HG02981 (cell line): Measurements from ENCODE around the gene ROBO2.

Experiments
- ATAC-seq: cut with Tn5 transposase; IDR thresholded peaks from one replicate; pipeline ENCODE4 v1.9.1; 2021; ENCODE audit warnings: mild to moderate bottlenecking, moderate library complexity; ENCODE audit not compliant: unreplicated experiment

ROBO2 gene

DNA sequence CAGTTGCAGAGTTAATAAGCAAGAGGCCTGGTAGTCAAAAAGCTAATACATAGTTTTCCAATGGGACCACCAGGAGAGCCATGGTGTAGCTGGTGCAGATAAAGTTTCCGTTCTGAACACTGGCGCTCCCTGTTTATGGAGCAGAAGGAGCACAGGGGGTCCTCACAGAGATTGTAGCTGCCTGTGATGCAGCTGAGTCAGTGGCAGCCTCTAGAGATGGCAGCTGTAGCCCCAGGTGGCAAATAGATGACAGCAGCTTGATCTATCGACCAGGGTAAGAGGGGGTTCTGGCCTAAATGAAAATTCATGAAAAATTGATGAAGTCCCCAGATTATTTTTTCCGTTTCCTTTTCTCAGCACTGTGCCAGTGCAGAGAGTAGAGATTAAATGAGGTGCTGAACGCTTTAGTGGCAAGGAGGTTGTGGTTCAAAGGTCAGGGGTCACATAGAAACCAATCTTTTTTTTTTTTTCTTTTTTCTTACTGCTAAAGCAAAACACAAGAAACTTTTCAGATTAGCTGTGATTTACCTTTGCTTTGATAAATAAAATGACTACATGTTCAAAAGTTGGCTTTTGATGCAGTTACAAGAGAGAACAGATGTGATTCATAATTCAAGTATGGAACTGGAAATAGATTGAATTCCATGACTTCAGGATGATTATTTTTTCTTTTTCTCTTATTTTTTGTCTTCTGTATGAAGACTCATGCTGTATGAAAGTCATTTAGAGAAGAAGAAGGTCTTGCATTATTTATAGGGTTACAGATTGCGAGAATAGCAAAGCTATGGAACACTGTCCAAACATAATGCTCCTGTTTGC, 63.3 kb downstream of the ROBO2 start:
- no peak for ATAC-seq

DNA sequence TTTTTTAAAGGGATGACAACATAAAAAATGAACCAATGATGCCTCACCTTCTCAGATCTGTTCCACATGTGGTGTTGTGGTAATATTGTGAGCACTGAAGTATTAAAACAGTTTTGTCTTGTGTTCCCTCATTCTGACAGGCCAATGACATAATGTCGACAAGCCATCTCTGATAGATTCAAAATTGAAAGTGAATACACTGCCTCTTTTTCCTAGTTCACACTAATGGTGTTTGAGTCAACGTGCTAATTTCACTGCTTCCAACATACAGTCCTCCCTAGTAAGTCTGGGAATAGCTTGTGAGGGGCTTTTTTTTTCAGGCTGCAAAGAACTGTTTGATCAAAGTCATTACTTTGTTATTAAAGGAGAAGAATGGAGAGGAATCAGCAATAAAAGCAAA, 82.8 kb downstream of the ROBO2 start:
- ATAC-seq: no peak

DNA sequence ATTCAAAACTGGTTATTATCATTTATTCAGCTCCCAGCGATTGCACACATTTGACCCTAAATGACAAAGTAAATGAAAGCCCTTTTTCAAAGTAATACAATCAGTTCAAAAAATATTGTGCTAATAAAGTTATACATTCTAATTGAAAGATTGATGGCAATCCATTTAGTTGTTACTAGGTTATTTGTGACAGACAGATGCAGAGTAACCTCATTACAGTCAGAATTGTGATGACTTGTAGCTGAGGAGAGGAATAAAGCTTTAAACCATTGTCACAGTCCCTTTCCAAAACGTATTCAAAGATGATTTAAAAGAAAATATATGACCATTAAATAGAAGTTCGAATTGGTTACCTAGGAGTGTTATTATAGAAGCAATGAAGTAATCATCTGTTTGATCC, 86.1 kb downstream of the ROBO2 start:
- ATAC-seq: no peak

DNA sequence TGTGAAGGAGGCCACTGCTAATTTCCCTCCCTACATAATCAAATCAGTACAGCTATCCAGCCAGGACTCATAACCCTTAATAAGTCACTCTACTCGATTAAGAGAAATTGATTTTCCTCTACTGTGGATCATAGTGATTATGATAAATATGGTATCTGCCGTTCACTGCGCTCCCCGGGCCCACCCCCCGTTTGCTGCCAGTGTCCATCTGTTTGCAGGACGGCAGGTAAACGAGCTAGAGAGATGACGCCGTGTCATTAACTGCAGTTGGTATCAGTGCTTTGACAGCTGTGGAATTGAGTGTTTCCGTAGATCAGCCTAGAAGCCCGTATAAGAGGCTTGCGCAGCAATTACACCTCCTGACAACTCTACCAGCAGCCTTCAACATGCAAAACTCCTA, 94.9 kb downstream of the ROBO2 start:
- no peak for ATAC-seq

DNA sequence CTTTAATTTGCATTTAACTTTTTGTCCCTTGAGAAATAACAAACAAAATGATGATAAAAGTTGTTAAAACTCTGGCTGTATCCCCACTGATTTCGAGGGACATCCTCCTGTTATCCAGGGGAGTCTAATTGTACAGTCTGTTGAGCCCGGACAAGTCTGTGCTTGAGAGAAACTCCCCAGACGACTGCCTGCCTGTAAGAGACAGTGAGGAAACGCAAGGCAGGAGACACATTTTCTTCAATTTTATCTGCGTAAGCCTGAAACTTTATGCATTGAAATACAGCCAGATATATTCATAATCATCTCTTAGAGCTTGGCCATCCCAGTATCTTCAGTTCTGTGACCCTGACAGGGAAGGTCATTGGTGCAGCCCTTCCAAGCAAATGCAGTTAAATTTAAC, 97.7 kb downstream of the ROBO2 start:
- ATAC-seq: no peak

DNA sequence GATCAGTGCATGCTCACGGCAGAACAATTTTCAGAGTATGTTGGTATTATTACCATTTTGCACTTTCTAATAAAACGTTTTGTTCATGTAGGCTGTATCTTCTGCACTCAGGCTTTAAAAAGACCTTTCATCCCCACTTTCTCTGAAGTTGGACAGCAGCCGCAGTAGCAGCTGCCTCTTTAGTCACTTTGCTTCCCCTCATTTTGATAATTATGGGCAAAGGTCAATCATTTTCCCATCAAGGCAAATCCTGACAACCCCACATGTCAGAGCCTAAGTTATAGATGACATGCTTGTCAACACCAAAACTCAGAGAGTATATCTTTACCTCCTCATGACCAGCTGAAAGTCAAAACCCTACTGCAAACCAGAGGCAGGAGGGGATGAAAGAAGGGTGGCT, 99.7 kb downstream of the ROBO2 start:
- ATAC-seq: no peak

DNA sequence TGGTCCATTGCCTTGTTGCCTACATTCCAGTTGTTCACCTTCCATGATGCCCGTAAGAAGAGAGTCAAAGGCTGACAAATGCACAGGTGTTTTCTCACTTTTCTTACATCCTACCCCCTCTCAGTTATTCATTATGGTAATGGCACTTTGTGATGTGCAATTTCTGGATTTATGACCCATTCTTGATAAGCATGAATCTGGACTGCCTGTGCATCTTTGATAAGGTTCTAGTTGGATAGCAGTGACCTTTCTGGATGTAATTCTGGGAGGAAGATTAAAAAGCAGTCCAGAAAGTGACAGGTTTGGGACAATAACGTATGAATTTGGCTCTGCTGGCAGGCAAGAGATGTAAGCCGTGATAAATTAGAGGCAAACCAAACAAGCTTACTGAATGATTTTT, 101.5 kb downstream of the ROBO2 start:
- ATAC-seq: no peak

DNA sequence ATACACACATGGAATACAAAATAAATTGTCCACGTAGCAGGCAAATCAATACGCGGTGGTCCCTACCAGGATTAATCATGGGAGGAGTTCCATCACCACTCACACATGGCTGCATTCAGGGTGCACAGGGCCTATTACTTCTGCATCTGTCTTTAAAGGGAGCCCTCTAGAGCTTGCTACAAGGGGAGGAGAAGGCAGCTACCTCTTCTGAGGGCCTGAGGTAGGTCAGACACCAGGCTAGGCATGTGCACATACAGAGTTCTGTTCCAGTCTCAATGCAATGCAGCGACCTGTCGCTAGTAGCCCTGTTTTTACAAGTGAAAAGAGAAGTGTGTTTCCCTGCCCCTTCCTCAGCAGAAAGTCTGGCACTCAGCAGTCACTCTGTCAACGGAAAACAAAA, 102.7 kb downstream of the ROBO2 start:
- ATAC-seq: no peak

DNA sequence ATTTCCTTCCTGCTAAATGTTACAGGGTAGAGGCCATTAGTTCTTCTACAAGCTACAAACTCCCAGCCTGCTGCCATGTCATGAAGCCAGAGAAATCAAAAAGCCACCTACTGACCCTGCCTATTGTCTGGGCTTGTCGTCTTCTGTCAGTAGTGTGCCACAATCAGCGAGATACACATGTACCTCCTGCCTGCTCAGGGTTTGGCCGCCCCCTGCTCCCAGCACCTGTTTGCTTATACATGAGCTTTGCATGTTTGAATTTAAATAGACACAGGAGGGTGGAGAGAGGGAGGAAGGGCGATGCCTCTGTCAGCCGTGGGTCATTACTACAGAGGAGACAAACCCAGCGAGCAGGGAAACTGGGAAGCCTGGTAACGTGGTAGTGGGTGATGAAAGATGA, 106.1 kb downstream of the ROBO2 start:
- no peak for ATAC-seq

DNA sequence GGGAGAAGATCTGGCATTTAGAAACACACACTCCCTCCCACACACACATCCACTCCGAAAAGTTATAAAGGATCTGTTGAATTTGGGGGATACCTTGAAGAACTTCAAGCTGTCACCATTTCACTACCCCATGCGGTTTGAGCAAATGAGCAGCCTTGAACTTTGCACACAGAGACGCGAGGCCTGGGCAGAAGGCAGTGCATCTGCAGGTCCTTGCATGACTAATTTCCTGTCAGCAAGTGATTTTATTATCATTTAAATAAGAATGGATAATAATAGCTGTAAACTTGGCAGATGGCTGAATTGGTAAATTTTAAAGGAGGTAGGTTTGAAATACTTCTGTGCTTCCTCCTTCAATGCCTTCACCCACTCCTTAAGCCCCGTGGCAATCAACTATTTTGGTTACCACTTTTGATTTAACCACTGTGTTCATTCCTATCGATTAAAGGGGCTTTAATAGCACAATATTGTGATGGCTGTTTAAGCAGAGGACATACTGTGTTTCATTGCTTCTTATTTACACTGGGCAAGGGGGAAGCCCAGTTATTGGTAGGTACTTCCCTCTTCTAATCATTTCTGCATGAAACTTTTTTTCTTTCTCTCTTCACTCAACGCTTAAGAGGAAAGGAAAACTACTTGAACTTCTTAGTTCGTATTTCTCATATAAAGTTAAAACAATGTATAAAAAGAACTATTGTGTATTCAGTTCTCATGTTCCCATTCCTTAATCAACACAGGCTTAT, 108.1 kb downstream of the ROBO2 start:
- no peak for ATAC-seq

DNA sequence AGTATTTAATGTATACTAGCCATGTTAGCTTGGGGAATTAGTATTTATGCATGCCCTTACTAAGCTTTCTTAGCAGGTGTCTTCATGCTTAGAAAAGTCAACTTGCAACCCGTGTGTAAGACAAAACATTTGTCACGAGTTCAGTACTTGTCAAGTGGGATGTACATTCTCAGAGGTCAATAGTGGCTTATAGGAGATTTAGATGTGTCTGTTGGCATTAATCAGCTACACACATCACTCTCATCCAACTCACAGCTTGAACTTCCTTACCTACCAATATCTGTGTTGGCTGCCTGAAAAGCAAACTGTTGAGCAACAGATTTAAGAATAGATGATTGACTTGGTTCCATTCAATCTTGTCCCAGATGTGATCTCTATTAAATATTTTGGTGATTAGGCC, 109.5 kb downstream of the ROBO2 start:
- no peak for ATAC-seq

DNA sequence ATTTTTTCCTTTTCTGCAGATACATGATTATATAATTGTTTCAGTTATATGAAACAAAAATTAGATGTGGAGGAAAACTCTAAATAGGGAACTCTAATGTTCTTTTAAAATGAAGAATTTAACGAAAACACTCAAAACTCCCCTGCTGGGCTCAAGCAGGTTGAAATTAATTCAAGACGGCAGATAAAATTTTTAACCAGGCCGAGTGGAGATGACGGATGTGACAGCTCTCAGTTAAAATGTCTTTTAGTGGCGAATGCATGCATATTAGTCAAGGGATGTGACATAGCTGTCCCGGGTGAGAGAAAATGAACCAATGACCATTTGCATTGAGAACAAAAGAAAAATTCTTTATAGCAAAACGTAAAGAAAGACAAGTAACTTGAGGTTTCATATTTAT, 110.1 kb downstream of the ROBO2 start:
- ATAC-seq: no peak

DNA sequence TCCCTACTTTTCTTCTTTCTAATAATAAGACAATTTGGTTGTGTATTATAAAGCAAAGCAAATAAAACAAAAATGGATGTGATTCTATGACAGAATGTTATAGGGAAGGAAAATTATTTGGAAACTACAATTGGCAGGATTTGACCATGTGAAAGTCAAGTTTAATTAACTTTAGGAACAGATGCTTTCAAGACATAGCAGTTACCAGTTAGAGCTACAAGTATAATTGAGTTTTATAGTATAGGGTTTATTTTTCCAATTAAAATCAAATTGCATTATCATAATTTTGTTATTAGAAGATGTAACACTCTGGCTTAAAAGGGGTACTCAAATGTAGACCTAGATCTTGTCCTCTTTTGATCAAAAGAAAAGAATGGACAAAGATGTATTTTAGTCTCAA, 110.9 kb downstream of the ROBO2 start:
- no peak for ATAC-seq

DNA sequence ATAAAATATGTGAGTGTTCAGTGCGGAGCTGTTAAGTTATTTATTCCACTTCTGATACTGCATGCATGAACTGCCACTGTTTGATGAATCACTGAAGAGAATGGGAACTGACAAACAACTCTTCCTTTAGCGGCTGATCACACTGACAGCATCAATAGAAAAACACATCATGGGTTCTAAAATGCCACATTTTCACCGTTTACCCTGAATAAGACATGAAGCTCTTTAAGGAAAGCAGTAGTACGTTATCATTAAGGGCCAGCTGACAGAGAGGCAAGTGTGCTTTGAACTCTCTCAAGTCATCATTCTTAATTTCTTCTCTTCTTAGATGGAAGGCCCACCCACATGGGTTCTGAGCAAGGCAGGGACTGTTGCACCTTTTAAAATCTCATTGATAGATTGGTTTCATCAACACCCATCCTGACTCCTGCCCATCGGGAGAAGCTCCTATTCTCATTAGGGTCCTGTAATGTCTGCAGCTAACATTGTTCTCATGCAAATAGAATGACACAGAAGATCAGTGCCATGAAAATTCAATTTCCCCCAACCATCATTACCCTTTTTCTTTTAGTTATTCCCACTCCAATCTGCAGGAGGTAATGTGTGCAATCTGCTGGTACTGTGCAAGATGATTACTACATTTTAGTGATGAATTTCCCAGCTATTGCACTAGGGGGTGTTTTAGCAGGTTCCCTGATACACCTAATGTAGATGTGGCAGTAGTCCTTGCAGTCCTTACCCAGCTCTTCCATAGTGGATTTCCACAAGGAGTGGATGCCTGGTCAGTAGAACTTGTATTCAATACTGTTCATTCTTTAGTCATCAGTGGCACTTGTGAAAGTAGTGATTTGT, 119.1 kb downstream of the ROBO2 start:
- no peak for ATAC-seq

DNA sequence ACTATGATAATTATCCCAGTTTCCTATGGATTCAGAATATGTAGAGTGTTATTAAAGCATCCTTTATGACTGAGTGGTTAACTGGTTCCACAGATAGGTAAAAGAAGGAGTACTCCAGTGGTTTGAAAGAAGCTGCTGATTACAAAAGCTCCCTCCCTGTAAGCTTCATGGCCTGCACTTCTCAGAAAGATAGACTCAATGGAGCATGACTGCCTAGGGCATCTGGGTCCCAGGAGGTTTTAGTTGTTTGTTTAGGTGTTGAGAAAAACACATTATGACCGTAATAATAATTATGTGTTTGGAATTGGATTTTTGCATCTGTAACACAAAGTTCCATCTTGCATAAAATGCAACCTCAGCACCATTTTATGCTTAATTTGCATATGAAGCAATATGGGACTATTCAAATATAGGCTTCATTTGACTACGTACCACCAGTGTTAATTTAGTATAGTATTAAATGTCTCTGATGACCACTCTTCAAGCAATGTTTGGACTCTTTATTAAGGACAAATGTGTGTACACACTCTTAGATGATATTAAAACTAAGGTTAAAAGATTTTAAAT, 121.1 kb downstream of the ROBO2 start:
- ATAC-seq: no peak

DNA sequence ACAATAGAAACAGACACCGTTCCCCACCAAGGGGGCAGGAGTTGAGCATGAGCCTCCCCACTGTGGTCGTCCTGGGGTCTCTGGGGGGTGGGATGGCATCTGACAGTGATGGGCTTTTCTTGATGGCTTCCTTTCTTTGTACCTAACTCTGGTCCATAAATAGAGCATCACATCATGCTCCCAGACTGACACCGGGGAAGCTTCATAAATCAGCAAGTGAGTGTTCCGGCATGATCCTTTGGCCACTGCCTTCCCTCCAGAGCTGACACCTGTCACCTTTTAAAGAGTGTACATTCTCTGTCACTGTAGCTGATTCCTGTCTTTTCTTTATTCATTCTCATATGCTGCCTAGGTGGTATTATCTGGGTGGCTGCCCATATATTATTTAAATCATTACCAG, 129.9 kb downstream of the ROBO2 start:
- ATAC-seq: no peak

DNA sequence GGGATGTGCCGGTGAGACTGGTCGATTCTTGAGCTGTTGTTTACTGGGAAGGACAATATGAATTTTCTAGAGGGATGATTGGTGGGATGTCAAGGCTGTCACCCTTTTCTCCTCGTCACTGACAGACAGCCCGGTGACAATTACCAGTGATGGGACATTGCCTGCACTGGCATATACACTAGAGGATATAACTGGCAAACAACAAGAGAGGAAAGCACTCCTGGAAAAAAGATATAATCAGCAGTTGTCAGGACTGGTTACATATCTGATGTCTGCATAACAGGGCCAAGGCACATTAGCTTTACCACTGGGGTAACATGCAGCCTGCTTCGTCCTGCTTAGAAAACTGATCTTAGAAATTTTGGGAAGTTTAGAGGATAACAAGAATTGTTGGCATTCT, 131.1 kb downstream of the ROBO2 start:
- no peak for ATAC-seq

DNA sequence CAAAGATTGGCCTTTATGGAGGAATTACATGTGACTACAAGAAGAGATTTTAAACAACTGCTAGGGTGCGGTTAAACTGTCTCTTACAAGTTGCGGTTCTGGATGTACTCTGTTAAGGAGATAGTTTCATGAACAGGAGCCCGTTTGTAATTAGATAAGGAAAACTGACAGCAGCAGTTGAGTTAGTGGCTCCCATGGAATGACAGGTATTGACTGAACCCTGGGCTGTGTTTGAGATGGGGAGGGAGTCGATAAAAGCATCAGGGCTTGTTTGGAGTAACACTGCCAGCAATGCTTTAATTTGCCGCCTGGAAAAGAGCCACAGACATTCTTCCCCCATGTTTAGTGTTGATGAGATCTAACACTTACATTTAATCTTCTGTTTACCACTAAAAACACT, 139.9 kb downstream of the ROBO2 start:
- no peak for ATAC-seq

DNA sequence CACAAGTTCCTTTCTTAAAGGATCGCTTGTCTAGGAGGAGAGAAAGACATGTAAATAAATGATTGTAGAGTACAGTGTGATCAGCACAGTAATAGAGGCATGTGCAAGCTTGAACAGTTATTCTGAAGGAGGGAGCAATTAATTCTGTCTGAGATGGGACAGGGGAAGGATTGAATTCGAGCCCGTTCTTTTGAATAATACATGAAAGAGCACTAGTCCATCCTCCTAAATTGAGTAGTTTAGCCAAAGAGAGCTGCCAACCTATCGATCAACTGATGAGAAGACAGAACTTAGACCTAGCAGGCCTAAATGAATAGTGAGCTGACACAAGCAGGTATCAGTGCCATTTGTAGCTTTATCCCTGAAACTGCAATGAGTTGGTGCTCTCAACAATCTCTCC, 142.4 kb downstream of the ROBO2 start:
- ATAC-seq: no peak

DNA sequence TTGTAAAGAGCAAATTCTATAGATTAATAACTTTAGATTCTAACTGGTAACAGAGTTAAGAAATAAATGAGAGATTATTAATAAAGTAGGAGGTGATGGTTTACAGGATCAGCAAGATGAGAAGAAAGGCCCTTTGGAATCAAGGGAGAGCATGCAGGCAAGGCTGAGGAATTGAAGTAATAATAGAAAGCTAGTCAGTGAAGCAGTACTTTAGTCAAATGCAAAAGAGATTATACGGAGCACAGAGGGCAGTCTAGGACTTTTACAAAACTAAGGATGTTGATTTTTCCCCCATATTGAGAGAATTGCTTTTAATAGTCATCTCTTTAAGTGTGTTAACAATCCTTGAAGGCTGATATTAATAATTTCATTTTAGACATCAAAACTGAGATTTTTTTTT, 146.4 kb downstream of the ROBO2 start:
- no peak for ATAC-seq

DNA sequence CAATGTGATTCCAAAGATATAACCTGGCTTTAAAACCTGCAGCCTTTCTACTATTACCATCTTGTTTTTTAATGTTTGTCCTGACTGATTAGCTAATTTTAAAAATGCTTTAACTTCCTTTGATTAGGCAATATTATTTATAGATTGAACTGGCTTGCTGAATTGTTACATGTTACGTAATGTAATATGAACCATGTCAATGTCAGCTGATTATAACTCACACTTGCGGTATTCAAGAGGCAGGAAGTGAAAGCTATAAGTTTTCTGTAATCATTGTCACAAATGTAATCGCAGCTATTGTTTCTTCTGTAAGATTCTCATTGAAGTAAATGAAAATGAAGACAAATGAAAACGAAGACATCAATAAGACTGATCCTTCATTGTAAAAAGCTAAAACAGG, 146.8 kb downstream of the ROBO2 start:
- ATAC-seq: no peak
